Umbilical cord (tissue), 2 donors: ENCODE data around the gene SLC9B1. TPM values are rescaled to one million over a fixed set of nuclear protein-coding genes. Genes with fewer than 3 reads are reported as not detected.
"Not testable (repeated sequence)": the region's sequence is repeated elsewhere in the genome, so short reads cannot be mapped to it uniquely, and the experiment has no call there.

Experiments
- DNase-seq: peaks from one replicate; pipeline ENCODE4 v3.0.0-alpha.2; 2015; ENCODE audit warnings: low spot score
- total RNA-seq: library from RNA; depleted of rRNA; stranded (reverse); fragments of >200 nt; gene quantifications from one replicate; pipeline ENCODE4 v1.2.3, GENCODE V29; 2014; ENCODE audit warnings: low replicate concordance; ENCODE audit not compliant: insufficient read depth

Gene SLC9B1
- total RNA-seq, 1 donor from 2014 or later: 12.8 TPM

DNA sequence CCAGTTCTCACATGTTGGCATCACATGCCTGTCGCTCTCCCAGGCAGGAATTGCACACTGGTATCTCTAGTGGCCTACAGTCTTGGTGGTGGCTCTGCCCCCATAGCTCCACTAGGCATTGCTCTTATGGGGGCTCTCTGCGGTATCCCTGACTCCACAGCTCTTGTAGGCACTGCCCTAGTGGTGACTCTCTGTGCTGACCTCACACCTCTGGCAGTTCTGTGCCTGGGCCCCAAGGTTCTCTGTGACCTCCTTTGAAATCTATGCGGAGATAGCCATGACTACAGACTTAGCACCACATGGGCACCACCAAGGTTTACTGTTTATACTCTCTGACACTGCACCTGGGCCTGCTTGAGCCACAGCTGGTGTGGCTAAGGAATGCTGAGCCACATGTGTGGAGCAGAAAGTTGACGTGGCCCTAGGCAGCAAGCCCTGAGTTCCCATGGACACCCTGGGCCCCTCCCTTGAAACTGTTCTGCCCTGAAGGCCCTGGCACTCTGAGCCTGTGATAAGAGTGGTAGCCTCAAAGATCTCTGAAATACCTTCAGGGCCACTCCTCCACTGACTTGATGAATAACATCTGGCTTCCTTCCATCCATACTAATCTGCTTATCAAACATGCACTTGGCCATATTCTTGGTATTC lies 8.0 kb downstream of the SLC9B1 start:
- peak; percentile 6 for DNase-seq

DNA sequence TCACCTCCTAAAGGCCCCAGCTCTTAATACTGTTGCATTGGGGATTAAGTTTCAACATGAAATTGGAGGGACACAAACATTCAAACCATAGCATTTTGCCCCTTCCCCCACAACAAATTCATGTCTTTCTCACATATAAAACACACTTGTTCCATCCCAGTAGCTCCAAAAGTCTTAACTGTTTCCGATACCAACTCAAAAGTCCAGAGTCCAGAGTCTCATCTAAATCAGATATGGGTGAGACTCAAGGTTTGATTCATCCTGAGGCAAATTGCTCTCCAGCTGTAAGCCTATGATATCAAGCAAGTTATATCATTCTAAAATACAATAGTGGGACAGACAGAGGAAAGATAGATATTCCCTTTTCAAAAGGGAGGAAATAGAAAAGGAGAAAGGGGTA lies 8.7 kb downstream of the SLC9B1 start:
- no peak for DNase-seq

DNA sequence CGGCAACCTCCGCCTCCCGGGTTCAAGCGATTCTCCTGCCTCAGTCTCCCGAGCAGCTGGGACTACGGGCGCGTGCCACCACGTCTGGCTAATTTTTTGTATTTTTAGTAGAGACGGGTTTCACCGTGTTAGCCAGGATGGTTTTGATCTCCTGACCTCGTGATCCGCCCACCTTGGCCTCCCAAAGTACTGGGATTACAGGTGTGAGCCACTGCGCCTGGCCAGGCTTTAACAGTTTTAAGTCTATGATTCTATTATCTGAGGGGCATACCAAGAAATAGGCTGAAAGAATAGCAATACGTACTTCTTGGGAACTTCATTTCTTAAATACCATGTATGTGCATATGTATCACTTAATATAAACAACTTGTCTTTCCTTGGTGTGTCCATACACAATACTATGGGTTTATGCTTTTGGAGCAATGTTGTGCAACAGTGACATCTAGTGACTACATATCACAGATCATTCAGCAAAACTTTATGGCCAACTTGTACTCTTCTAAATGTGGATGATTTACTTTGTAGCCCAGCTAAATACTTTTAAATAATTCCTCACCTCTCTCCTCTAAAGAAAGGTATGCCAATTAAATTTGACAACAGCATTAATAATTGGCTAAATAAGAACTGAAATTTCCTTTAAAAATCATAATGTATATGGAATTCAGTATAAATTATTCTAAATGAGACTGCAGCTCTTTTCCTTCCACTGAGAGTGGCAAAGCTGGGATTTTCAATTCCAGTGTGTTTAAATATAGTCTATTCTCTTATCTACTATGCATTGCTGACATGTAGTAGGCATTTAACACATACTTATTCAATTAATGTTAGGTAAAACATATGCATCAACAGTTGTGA lies 10.4 kb downstream of the SLC9B1 start:
- DNase-seq: peak; percentile 70

DNA sequence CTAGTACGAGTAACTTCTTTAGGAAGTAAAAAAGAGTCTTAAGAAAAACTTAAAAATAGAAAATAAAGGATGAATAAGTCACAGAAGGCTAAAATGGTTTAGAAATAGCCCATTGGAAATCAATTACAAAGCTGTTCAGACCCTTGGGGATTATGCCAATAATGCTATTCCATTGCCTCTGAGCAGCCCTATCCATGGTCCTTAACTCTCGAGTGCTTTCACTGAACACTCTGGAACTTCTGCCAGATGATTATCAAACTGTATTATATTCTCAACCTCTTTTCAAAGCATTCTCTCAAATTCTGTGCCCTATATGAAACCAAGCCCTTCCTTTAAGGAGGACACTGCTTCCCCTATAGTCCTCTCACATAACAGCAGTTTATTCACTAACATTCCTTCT lies 17.0 kb downstream of the SLC9B1 start:
- no peak for DNase-seq

DNA sequence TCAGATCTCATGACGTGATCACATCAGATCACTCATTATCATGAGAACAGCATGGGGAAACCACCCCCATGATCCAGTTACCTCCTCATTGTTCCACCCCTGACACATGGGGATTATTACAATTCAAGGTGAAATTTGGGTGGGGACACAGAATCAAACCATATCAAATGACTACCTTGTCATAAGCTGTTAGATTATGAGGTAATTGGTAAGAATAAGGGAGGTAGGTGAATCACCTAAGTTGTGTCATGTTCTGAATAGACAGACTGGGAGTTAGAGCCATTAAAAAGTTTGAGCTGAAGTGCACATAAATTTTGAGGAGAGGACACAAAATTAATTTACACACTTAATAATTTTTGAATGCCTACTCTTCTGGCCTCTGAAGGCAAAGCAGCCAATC lies 24.7 kb downstream of the SLC9B1 start:
- no peak for DNase-seq

DNA sequence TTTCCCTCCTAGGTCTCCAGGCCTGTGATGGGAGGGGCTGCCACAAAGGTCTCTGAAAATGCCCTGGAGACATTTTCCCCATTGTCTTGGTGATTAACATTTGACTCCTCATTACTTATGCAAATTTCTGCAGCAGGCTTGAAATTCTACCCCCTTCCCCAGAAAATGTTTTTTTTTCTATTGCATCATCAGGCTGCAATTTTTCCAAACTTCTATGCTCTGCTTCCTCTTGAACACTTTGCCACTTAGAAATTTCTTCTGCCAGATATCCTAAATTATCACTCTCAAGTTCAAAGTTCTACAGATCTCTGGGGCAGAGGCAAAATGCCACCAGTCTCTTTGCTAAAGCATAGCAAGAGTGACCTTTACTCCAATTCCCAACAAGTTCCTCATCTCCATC lies 25.5 kb downstream of the SLC9B1 start:
- not testable (repeated sequence) for DNase-seq

DNA sequence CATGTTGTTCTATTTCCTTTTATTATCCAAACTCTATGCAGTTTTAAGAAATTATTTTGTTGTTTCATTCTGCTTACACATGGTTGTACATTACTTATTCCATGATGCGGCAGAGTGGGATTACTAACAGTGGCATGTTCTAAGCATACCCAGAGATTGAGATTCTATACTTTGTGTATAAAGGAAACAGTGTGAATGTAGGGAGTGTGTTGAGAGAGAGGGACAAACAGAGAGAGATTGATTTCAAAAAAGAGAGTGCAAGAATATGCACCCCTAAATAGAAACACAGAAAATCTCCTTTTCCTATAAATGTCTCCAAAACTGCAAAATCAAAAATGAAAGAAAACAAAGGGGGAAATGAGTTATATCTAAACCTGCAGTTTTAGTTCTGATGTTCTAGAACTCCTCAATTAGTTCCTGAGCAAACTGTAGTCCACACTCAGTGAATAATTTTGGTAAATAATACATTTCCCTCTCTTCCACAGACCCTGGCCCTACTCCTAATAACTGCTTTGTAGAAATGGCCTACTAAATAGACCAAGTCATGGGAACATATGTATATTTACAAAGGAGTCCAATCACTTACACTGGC lies 31.0 kb downstream of the SLC9B1 start:
- no peak for DNase-seq

DNA sequence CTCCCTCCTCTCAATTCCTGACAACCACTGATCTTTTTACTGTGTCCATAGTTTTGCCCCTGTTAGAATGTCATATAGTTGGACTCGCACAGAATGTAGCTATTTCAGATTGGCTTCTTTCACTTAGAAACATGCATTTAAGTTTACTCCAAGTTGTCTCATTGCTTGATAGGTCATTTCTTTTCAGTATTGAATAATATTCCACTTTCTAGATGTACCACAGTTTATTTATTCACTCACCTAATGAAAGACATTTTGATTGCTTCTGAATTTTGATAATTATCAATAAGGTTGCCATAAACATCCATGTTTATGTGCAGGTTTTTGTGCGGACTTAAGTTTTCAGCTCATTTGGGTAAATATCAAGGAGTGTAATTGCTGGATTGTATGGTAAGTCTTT lies 38.5 kb downstream of the SLC9B1 start:
- no peak for DNase-seq

DNA sequence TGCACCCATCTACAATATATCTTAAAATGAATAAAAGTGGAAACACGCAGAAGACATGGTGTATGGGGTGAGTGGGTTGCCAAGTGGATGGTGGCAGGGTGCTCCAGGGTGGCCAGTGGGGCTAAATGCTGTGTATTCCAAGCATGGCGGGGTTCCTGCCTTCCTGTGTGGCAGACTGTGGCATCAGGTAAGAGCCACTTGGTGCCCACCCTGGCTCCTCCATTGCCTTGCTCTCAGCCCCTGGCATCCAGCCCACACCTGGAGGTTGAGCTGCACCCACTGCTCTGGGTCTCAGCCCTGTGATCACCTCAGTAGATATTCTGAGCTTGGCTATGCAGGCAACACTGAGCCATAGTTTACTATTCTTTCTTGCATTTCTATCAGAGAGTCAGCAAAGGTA lies 57.7 kb downstream of the SLC9B1 start:
- not testable (repeated sequence) for DNase-seq

DNA sequence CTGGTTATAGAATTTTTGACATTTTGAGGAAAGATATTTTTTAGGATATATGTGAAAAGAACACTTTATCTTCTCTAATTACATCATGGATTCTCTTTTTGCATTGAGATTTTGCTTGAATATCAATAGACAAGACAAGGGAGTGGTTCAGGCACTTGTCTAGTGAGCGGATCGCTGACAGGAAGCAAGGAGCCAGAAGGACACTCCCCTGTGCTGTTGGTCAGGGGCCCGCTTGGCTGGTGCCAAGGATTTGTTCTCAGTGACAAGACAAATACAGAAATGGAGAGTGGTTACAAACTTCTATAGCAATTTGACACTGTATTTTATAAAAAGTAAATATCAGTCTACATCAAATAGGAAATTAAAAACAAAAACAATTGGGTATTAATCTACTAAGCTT lies 60.0 kb downstream of the SLC9B1 start:
- no peak for DNase-seq

DNA sequence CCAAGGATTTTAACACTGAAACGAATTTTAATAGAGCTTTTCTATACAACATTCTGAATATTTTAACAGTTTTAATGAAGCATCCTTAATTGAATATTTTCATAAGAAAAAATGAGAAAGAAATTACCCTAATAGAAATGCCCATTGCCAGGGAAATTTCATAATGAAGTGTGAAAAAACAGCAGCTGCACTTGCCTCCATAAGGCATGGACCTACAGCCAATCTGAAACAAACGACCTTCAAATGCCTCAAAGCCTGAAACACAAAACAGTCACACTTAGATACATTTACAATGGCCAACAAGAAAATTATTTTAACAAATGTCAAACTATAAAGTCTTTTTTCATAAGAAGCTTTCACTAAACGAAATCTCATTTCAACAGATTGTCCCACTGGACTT lies 74.4 kb downstream of the SLC9B1 start:
- DNase-seq: no peak

DNA sequence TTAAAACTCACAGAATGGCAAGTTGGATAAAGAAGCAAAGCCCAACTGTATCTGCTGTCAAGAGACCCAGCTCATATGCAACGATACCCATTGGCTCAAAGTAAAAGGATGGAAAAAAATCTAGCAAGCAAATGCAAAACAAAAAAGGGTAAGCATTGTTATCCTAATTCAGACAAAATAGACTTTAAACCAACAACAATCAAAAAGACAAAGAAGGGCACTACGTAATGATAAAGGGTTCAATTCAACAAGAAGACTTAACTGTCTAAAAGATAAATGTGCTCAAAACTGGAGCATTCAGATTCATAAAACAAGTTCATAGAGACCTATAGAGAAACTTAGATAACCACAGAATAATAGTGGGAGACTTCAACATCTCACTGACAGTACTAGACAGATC lies 81.4 kb downstream of the SLC9B1 start:
- not testable (repeated sequence) for DNase-seq

DNA sequence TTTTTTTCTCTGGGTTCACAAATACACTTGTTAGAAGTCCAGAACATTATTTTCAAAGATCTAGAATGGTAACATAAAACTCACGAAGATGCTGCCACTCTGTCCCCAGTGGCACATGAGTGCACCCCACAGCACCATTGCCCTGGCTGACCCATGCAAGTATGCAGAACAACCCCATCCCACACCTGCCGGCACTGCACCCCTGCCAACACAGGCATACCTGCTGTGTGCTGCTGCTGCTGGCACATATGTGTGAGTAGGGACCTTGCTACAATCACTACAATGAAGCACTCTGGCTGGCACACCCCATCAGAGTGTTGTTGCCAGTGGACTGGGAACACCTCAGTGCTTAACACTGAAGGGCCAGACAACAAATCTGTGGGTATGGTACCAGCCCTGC lies 83.8 kb downstream of the SLC9B1 start:
- no peak for DNase-seq

DNA sequence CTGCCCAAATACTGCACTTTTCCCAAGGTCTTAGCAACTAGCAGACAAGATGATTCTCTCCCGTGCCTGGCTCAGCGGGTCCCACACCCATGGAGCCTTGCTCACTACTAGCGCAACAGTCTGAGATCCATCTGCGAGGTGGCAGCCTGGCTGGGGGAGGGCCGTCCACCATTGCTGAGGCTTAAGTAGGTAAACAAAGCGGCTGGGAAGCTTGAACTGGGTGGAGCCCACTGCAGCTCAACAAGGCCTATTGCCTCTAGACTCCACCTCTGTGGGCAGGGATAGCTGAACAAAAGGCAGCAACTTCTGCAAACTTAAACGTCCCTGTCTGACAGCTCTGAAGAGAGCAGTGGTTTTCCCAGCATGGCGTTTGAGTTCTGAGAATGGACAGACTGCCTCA lies 99.8 kb downstream of the SLC9B1 start:
- not testable (repeated sequence) for DNase-seq

DNA sequence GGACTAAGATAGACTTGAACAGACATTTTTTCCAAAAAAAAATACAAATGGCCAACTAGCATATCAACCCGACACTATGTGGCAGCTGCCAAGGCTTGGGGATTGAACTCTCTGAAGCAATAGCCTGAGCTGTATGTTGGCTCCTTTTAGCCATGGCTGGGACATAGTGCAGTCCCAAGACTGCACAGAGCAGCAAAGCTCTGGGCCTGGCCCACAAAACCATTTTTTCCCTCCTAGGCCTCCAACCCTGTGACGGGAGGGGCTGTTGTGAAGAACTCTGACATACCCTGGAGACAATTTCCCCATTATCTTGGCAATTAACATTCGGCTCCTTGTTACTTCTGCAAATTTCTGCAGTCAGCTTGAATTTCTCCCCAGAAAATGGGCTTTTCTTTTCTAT lies 100.6 kb downstream of the SLC9B1 start:
- no peak for DNase-seq

DNA sequence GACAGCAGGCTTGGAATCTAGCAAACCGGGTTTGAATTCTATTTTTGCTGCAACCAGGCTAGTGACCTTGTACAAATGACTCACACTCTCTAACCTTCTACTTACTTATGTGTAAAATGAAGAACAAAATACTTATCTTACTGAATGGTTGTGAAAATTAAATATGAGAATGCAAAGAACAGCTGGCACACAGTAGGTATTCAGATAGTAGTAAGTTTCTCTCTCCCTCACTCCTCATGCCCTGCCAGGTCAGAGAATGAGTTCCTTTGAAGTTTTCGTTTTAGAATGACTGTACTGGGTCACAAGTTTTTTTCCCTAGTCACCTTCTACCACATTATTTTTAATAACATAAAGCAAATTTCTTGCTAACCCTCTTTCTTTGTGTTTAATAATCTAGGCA lies 117.7 kb downstream of the SLC9B1 start:
- DNase-seq: no peak

DNA sequence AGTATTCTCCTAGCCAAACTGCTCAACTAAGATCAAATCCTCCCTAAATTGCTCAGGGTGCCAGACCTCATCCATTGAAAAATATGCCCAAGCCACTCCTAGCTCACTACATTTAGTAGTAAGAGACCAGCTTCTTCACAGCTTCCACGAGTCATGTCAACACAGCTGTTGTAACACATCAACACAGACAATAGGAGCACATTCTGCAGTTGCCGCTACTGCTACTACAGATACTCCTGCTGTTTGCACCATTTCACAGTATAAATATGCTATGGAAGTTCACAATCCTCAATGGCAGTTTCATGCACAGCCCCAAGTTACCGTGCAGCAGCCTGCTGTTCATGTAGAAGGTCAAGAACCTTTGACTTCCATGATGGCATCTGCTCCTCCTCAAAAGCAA lies 121.9 kb downstream of the SLC9B1 start:
- DNase-seq: not testable (repeated sequence)

DNA sequence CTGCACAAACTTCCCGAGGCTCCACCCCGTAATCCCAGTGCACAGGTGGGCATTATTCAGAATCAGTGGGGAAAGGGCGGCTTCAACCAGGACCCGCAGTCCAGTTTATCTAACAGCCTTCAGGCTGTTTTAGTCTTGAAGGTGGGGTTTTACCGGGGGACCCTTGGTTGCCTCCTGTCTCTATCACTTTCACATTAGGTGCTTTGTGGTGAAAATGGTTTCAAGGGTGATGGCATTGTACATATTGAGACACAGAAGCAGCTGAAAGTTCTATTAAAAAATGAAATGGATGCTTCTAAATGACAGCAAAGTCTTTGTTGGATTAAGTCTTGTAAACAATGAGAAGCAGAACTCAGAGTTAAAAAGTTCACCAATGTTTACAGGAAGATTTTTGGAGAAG lies 123.0 kb downstream of the SLC9B1 start:
- DNase-seq: not testable (repeated sequence)

DNA sequence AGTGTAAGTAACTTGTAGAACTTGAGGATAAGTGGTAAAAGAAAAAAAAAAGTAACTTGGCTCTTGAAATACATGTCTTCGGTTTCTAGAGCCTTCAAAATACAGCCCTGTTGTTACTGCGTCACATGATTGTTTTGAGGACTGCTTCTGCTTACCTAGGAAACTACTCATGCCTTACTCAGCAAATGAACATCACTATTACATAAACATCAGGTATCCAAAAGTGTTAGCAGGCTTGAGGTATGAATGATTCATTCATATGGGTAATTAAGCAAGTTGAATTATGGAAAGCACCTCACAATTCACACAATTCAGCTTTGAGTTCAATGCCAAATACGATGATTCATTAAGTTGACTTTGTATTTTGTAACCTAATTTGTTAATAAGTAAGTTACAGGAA lies 129.6 kb downstream of the SLC9B1 start:
- not testable (repeated sequence) for DNase-seq

DNA sequence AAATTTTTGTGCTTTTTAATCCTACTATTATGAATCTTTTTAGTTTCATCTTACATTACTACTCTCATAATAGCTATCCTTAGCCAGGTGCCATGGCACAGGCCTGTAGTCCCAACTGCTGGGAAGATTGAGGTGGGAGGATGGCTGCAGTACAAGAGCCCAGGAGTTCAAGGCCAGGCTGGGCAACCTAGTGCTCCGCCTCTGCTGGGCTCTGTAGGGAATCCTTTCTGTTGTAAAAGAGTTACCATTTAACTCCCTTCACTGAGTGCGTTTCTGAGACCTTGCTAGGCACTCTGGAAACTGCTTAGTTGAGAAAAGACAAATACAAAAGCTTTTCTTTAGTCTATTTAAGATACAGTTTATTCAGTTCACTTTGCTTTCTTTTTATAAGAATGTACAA lies 130.9 kb downstream of the SLC9B1 start:
- DNase-seq: not testable (repeated sequence)

DNA sequence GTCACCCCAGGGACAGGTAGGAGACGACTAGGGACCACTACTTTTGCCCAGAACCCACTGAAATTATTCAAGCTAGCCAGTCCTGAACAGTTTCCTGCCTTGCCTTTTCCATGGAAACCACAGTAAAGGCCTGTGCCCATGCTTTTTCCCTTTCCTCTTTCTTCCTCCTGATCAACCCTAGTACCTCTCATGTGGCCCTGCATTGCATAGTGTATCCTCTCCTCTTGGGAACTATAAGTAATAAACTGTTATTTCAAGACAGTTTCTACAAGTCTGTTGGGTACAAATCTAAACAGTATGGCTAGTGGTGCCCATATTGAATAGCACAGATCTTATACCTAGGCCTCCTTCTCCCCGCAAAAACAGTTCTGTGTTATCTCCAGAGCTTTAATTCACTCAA lies 136.2 kb downstream of the SLC9B1 start:
- no peak for DNase-seq

DNA sequence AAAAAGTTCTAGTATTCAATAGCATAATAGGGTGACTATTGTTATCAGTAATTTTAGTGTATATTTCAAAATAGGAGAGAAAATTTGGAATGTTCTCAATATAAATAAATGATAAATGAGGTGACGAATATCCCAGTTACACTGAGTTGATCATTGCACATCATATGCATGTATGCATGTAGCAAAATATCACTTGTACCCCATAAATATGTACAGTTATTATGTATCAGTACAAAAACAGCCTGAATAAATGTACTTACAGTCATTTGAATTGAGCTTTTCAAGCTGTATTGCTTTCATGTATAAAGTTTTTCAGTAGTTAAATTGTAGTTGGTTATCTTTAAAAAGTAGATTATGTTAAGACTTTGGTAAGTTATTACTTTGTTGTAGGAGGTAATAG lies 138.2 kb downstream of the SLC9B1 start:
- DNase-seq: no peak

DNA sequence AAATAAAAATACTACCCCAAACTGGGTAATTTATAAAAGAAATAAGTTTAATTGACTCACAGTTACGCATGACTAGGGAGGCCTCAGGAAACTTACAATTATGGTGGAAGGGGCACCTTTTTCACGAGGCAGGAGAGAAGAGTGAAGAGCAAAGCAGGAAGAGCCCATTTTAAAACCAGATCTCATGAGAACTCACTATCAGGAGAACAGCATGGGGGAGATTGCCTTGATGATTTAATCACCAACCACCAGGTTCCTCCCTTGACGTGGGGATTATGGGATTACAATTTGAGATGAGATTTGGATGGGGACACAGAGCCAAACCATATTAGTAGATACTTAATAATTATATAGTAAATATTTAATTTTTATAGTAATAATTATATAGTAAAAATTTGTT lies 140.6 kb downstream of the SLC9B1 start:
- DNase-seq: no peak
